ENCODE data around the gene EPSTI1.

GRCh38 chr13:42964761-42965161 is 27.3 kb downstream of the EPSTI1 start:
- TF ChIP-seq, protein P1, sequence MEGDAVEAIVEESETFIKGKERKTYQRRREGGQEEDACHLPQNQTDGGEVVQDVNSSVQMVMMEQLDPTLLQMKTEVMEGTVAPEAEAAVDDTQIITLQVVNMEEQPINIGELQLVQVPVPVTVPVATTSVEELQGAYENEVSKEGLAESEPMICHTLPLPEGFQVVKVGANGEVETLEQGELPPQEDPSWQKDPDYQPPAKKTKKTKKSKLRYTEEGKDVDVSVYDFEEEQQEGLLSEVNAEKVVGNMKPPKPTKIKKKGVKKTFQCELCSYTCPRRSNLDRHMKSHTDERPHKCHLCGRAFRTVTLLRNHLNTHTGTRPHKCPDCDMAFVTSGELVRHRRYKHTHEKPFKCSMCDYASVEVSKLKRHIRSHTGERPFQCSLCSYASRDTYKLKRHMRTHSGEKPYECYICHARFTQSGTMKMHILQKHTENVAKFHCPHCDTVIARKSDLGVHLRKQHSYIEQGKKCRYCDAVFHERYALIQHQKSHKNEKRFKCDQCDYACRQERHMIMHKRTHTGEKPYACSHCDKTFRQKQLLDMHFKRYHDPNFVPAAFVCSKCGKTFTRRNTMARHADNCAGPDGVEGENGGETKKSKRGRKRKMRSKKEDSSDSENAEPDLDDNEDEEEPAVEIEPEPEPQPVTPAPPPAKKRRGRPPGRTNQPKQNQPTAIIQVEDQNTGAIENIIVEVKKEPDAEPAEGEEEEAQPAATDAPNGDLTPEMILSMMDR (IDR thresholded peaks at IDR 0.05): no peak
- TF ChIP-seq POLR2A (IDR thresholded peaks at IDR 0.05) (no peak), POLR2AphosphoS5 (IDR thresholded peaks at IDR 0.05) (no peak), EP300 (IDR thresholded peaks at IDR 0.05) (no peak)
